ENCODE measurements around the gene ERBB2. TPM values are rescaled to one million over a fixed set of nuclear protein-coding genes. Genes with fewer than 3 reads are reported as not detected.
"Not testable (repeated sequence)": the region's sequence is repeated elsewhere in the genome, so short reads cannot be mapped to it uniquely, and the experiment has no call there.

ERBB2 gene
- total and polyA plus RNA-seq, 2 donors from 2014 or later, result 76.5 to 186 TPM

DNA sequence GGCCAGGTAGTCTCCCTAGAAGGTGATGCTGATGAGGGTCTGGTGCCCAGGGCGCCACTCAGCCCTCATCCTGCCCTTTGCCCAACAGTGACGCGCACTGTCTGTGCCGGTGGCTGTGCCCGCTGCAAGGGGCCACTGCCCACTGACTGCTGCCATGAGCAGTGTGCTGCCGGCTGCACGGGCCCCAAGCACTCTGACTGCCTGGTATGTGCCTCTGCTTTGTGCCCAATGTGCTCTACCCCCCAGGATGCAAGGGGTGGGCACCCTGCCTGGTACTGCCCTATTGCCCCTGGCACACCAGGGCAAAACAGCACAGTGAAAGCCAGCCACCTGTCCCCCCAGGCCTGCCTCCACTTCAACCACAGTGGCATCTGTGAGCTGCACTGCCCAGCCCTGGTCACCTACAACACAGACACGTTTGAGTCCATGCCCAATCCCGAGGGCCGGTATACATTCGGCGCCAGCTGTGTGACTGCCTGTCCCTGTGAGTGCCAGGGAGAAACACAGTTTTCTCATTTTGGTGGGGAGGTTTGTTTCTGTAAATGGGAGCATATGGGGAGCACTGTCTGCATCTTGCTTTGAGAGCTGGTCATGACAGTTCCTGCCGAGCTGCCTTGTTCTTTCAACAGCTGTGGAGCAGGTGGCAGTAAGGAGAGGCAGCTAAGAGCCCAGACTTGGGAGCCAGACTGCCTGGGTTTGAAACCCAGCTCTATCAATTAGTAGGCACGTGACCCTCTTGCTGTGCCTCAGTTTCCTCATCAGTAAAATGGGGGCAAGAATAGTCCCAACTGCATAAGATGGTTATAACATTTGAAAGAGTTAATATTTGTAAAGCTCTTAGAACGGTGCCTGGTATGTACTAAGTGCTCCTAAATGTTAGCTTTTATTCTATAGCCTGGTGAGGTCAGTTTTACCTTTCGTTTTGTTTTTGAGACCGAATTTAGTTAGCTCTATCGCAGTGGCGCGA, 10.4 kb downstream of the ERBB2 start:
- TF ChIP-seq, protein P1, sequence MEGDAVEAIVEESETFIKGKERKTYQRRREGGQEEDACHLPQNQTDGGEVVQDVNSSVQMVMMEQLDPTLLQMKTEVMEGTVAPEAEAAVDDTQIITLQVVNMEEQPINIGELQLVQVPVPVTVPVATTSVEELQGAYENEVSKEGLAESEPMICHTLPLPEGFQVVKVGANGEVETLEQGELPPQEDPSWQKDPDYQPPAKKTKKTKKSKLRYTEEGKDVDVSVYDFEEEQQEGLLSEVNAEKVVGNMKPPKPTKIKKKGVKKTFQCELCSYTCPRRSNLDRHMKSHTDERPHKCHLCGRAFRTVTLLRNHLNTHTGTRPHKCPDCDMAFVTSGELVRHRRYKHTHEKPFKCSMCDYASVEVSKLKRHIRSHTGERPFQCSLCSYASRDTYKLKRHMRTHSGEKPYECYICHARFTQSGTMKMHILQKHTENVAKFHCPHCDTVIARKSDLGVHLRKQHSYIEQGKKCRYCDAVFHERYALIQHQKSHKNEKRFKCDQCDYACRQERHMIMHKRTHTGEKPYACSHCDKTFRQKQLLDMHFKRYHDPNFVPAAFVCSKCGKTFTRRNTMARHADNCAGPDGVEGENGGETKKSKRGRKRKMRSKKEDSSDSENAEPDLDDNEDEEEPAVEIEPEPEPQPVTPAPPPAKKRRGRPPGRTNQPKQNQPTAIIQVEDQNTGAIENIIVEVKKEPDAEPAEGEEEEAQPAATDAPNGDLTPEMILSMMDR (IDR thresholded peaks at IDR 0.05; ENCODE audit: borderline replicate concordance, extremely low read depth, insufficient read depth), result no peak
- DNase-seq, result peak in 1 of 5 donors; percentile 61
- Histone ChIP-seq H3K27ac (ENCODE audit: low read depth in 2 of 2, low read length in 2 of 2) (no peak overlapping the region), H3K36me3 (ENCODE audit: control insufficient read depth in 2 of 3, insufficient read depth in 3 of 3, low read length in 3 of 3) (peaks cover 2 to 63% (median 39%) of the 10 kb centered on the region in 3 donors), H3K4me3 (ENCODE audit: low read length in 3 of 3) (no peak overlapping the region), H3K27me3 (ENCODE audit: control insufficient read depth, insufficient read depth, low read length) (no peaks in the 10 kb centered on the region), H3K9ac (ENCODE audit: low read length in 3 of 3) (no peak overlapping the region), H3K4me1 (ENCODE audit: control insufficient read depth in 2 of 3, insufficient read depth in 2 of 3, low read depth in 1 of 3, low read length in 3 of 3) (peaks cover 0 to 22% (median 8%) of the 10 kb centered on the region in 3 donors), H3K9me3 (ENCODE audit: control insufficient read depth in 2 of 3, insufficient read depth in 1 of 3, low read length in 3 of 3) (no peaks in the 10 kb centered on the region)
- intact Hi-C loops (cut with DNase I), result no loop called here
- FAIRE-seq, result no peak

DNA sequence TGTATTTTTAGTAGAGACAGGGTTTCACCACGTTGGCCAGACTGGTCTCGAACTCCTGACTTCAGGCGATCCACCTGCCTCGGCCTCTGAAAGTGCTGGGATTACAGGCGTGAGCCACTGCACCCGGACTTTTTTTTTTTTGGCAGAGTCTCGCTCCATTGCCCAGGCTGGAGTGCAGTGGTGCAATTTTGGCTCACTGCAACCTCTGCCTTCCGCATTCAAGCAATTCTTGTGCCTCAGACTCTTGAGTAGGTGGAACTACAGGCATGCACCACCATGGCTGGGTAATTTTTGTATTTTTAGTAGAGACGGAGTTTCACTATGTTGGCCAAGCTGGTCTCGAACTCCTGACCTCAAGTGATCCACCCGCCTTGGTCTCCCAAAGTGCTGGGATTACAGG, 11.2 kb downstream of the ERBB2 start:
- peaks cover 2 to 71% (median 44%) of the 10 kb centered on the region in 3 donors for H3K36me3 ChIP-seq (ENCODE audit: control insufficient read depth in 2 of 3, insufficient read depth in 3 of 3, low read length in 3 of 3)
- not testable (repeated sequence) for H3K27ac ChIP-seq (ENCODE audit: low read depth in 2 of 2, low read length in 2 of 2); FAIRE-seq

DNA sequence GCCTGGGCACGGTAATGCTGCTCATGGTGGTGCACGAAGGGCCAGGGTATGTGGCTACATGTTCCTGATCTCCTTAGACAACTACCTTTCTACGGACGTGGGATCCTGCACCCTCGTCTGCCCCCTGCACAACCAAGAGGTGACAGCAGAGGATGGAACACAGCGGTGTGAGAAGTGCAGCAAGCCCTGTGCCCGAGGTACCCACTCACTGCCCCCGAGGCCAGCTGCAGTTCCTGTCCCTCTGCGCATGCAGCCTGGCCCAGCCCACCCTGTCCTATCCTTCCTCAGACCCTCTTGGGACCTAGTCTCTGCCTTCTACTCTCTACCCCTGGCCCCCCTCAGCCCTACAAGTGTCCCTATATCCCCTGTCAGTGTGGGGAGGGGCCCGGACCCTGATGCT, 12.0 kb downstream of the ERBB2 start:
- intact Hi-C loops (cut with DNase I), result no loop called here
- Histone ChIP-seq H3K9me3 (ENCODE audit: control insufficient read depth in 2 of 3, insufficient read depth in 1 of 3, low read length in 3 of 3) (no peaks in the 10 kb centered on the region), H3K27ac (ENCODE audit: low read depth in 2 of 2, low read length in 2 of 2) (no peak overlapping the region), H3K4me1 (ENCODE audit: control insufficient read depth in 2 of 3, insufficient read depth in 2 of 3, low read depth in 1 of 3, low read length in 3 of 3) (peaks cover 0 to 11% (median 0%) of the 10 kb centered on the region in 3 donors), H3K9ac (ENCODE audit: low read length in 3 of 3) (no peak overlapping the region), H3K4me3 (ENCODE audit: low read length in 3 of 3) (no peak overlapping the region), H3K27me3 (ENCODE audit: control insufficient read depth, insufficient read depth, low read length) (no peaks in the 10 kb centered on the region), H3K36me3 (ENCODE audit: control insufficient read depth in 2 of 3, insufficient read depth in 3 of 3, low read length in 3 of 3) (peaks cover 2 to 79% (median 44%) of the 10 kb centered on the region in 3 donors)
- DNase-seq (peak in 1 of 5 donors; percentile 64), FAIRE-seq (no peak)
- TF ChIP-seq, protein P1 (IDR thresholded peaks at IDR 0.05; ENCODE audit: borderline replicate concordance, extremely low read depth, insufficient read depth), result no peak

More for the DNA sequence above, 11.2 kb downstream of the ERBB2 start:
- H3K9ac ChIP-seq (ENCODE audit: low read length in 3 of 3); H3K27me3 ChIP-seq (ENCODE audit: control insufficient read depth, insufficient read depth, low read length); intact Hi-C loops (cut with DNase I); H3K4me3 ChIP-seq (ENCODE audit: low read length in 3 of 3); H3K9me3 ChIP-seq (ENCODE audit: control insufficient read depth in 2 of 3, insufficient read depth in 1 of 3, low read length in 3 of 3): not testable (repeated sequence)
- H3K4me1 ChIP-seq (ENCODE audit: control insufficient read depth in 2 of 3, insufficient read depth in 2 of 3, low read depth in 1 of 3, low read length in 3 of 3), result peaks cover 0 to 17% (median under 1%) of the 10 kb centered on the region in 3 donors
- DNase-seq, result peak in 1 of 5 donors; percentile 18

DNA sequence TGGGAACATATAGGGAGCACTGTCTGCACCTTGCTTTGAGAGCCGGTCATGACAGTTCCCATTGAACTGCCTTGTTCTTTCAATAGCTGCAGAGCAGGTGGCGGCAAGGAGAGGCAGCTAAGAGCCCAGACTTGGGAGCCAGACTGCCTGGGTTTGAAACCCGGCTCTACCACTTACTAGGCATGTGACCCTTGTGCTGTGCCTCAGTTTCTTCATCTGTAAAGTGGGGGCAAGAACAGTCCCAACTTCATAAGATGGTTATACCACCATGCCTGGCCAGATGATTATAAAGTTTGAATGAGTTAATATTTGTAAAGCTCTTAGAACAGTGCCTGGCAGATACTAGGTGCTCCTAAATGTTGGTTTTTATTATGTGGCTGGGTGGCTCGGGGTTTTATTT, 14.4 kb downstream of the ERBB2 start:
- H3K9ac ChIP-seq (ENCODE audit: low read length in 3 of 3), result no peak overlapping the region
- intact Hi-C loops (cut with DNase I), result no loop called here
- H3K4me1 ChIP-seq (ENCODE audit: control insufficient read depth in 2 of 3, insufficient read depth in 2 of 3, low read depth in 1 of 3, low read length in 3 of 3), result peaks cover 0 to 5% (median 0%) of the 10 kb centered on the region in 3 donors
- DNase-seq, result peak in 1 of 5 donors; percentile 12
- TF ChIP-seq, protein P1 (IDR thresholded peaks at IDR 0.05; ENCODE audit: borderline replicate concordance, extremely low read depth, insufficient read depth), result no peak
- no peaks in the 10 kb centered on the region for H3K9me3 ChIP-seq (ENCODE audit: control insufficient read depth in 2 of 3, insufficient read depth in 1 of 3, low read length in 3 of 3)
- no peak overlapping the region for H3K4me3 ChIP-seq (ENCODE audit: low read length in 3 of 3)
- H3K27ac ChIP-seq (ENCODE audit: low read depth in 2 of 2, low read length in 2 of 2), result no peak overlapping the region
- FAIRE-seq, result no peak
- H3K27me3 ChIP-seq (ENCODE audit: control insufficient read depth, insufficient read depth, low read length), result no peaks in the 10 kb centered on the region
- peaks cover 2 to 68% (median 30%) of the 10 kb centered on the region in 3 donors for H3K36me3 ChIP-seq (ENCODE audit: control insufficient read depth in 2 of 3, insufficient read depth in 3 of 3, low read length in 3 of 3)

Data from kidney (tissue), 14 donors.